GM21529 (cell line): ENCODE results near the gene LAMTOR4.
"Not testable (repeated sequence)": the region's sequence is repeated elsewhere in the genome, so short reads cannot be mapped to it uniquely, and the experiment has no call there.

Experiments used
- ATAC-seq: cut with Tn5 transposase; IDR thresholded peaks from one replicate; pipeline ENCODE4 v1.9.1; 2021; ENCODE audit not compliant: unreplicated experiment

The LAMTOR4 gene

GRCh38 chr7:100169147-100169850, 20.6 kb downstream of the LAMTOR4 start:
- ATAC-seq, result no peak

GRCh38 chr7:100170101-100170897, 21.6 kb downstream of the LAMTOR4 start:
- no peak for ATAC-seq

GRCh38 chr7:100171087-100171681, 22.5 kb downstream of the LAMTOR4 start:
- ATAC-seq, result no peak

DNA sequence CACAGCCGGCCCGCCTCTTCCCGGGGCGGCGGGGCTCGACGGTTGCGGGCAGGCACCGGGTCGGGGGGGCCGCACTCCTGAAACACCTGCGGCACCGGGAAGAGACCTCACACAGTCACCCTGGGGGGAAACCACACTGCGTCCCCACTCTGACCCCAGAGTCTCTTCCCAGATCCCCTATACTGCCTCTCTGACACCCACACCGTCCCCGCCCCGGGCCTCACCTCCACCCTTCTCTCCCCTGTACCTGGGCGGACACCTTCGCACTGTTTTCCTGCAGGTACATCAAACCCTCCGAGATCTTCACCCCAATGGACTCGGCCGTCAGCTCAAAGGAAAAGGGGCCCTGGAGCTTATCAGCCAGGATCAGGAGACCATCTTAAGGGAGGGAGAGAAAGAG, 23.1 kb downstream of the LAMTOR4 start:
- no peak for ATAC-seq

DNA sequence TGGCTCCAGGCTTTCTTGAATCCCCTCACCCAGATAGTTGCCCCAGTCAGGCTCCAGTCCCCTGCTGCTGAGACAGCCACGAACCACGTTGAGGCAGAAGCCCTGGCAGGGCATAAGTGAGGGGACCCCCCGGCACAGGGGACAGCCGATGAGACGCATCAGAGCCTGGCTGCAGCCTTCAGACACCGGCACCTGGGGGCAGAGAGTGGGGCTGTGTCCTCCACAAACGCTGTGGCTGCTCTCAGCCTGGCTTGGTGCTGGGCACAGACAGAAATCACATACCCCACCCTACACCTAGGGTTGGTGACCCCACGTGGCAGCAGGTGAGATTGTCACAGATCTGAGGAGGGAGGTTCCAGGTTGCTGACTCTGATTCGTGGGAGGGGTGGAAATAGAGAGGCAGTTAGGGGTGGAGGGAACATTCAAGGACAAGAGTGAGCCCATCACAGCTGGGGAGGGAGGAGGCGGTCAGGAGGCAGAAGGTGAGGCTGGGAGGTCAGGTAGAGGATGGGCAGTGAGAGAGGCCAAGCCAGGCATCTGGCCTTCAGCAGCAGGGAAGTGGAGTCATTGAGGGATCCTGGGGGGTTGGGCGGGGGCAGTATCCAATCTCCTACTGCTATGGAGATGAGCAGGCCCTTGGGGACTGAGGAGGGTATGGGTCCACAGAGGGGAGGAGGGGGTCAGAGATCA, 25.2 kb downstream of the LAMTOR4 start:
- ATAC-seq, result no peak

GRCh38 chr7:100174582-100174981, 25.9 kb downstream of the LAMTOR4 start:
- no peak for ATAC-seq

DNA sequence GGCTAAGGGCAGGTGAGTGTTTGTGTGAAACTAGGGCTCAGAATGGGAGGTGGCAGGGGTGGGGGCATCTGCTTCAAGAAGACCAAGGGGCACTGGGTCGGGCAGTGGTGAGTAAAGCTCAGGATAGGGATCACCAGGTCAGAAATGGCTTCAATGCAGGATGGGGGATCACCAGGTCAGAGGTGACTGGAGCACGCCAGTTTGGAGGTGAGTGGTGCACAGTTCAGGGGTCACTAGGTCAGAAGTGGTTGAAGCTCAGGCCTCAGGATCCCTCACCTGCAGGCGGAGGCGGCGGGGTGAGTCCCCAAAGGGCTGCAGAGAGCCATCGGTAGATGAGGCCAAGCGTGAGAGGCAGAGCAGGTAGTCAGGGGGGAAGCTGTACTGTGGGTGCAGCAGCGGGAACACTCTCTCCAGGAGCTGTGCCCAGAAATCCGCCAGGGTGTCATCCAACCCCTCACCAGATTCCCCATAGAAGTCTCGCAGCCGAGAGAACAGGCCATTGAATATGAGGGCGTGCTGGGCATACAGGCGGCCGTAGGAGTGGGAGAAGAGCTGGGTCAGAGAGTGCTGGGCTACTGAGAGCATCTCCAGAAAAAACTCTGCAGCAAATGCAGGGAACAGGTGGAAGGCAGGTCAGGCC, 26.7 kb downstream of the LAMTOR4 start:
- ATAC-seq, result no peak

DNA sequence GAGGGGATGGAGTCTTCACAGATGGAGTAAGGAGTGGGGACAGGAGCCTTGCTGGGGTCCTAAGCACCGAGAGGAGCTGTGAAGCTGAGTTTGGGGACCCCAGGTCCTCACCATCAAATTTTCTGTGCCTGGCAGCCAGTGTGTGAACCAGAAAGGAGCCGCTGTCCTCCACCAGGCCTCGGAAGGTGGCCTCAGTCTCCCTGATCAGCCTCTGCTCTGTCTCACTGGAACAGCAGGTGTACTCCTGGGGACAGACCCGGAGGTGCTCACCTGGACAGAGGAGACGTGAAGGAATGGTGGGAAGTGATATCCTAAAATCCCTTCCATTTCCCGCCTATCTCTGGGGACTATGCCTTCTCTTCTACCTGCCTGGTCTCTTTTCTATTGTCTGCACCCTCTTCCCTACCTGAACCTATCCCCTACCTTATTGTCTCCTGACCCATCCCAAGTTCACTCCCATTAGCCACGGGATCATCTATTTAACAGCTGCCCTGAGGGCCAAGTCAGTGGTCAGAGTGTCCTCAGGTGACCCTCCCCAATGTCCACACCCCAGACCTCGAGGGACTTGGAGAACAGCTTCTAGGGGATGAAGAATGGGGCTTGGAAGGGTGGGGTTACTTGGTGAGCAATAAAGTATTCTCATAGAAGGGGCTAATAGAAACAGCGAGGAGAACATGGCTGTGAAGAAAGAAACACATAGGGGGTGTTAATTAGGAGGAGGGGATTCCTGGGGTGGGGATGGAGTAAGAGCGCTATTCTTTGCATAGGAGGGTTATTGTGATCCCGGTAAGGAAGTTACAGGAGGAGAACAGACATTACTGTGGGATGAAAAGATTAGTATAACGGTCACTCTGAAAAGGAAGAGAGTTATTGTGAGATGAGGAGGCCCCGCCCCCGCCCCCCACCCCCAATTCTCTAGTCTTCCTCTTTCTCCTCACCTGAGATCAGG, 27.7 kb downstream of the LAMTOR4 start:
- ATAC-seq, result no peak

DNA sequence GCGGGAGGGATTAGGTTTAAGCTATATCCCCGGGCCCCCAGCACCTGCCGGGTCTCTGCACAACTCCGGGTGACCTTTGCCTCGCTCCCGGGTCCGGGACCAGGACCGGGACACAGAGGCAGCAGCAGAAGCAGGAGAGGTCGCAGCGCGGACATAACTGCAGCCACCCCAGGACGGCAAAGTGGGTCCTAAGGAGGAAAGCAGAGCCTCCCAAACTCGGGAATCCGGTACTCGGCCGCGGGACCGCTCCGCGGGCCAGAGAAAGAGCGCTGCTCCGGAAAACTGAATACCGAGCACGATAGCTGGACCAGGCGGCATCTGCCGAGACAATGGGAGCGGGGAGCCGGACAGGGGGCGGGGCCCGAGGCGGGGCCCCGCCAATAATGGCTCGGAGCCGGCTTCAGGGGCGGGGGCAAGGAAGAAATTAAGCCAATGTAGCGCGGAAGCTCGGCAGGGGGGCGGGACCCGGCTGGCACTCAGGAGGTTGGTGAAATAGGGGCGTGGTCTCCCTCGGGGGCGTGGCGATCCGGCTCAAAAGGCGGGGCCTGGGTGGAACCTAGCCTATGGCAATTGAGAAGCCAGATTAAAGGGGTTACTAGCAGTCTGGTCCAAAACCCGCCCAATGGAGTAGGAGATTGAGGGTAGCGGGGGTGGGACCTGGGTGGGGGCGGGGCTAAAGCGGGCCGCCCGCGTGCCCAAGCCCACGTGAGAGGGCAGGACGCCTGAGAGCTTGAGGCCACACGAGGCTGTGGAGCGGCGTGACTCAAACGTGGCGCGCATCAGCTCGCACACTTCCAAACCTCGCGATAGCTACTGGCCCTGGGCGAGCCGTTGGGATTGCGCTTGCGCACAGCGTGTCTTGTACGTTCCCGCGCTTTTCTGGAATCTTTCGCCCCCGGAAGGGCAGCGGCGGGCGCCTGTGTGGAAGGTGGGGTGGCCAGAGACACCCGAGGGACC, 28.6 kb downstream of the LAMTOR4 start, which contains the start of the genes GPC2 and STAG3:
Gene GPC2 (minus strand): TSS at position 337 of the 957 bp plus-strand sequence. CDS start 182 bp downstream, at position 155.
Gene STAG3 (plus strand): TSS at position 874 of the 957 bp plus-strand sequence. CDS start 2,639 bp downstream, outside the sequence.
- peak; percentile 88 for ATAC-seq

- not testable (repeated sequence) for ATAC-seq
These were observed 31.4 kb downstream of the LAMTOR4 start for GRCh38 chr7:100180084-100180483.

- ATAC-seq, result not testable (repeated sequence)
These were observed 33.9 kb downstream of the LAMTOR4 start for GRCh38 chr7:100182616-100183015.

DNA sequence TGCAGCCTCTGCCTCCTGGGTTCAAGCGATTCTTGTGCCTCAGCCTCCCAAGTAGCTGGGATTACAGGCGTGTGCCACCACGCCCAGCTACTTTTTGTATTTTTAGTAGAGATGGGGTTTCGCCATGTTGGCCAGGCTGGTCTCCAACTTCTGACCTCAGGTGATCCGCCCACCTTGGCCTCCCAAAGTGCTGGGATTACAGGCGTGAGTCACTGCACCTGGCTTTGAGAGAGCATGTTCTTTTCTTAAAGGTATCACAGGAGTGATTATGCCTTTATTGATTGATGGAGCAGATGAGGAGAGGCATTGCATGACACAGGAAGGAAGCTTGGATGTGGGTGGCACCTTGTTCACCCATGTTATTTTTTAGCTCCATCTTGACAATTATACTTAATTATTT, 34.4 kb downstream of the LAMTOR4 start:
- ATAC-seq, result not testable (repeated sequence)

DNA sequence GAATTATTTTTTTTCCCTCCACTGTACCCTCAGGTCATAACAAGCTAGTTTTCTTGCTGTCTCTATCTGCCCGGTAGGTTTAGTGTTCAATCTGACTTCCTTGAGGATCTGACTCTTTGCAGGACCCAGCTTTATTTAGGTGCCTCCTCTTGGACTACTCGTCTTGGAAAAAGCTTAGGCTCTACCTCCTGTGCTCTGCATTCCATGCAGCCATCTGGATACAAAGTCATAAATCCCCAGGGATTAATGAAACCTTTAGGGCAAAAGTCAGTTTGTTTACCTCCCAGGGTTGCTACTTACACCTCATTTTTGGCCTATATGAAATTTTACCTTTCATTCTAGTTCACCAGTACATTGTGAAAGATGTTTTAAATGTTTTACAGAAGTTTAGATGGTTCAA, 37.0 kb downstream of the LAMTOR4 start:
- no peak for ATAC-seq

- no peak for ATAC-seq
These were observed 40.3 kb downstream of the LAMTOR4 start for GRCh38 chr7:100189061-100189460.

DNA sequence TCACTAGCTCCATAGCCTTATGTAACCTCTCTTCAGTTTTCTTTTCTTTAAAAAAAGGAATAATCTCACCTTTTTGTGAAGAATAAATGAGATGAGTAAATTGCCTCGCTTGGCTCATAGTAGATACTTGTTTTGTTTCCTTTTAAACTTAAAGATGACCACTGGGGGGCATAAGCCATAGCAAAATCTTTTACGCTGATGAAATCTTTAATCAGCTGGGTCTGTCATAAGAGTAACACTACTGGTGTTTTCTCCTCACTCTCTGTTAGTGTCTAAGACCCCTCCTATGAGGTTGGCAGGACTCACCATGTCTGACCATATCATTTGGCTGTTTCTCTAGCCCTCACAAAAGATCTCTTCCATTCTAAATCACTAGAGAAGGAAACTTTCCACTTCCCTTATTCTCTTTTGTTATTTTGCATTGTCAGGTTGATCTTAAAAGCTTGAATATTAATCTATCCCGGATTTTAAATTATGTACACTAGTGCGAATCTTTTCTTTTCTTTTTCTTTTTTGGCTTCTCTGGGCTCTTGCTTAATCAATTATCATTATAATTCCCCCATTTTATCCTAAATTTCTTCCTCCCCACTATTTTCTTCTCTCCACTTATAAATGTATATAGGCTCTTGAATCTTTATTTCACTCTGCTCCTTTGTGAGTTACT, 41.5 kb downstream of the LAMTOR4 start:
- ATAC-seq, result no peak

DNA sequence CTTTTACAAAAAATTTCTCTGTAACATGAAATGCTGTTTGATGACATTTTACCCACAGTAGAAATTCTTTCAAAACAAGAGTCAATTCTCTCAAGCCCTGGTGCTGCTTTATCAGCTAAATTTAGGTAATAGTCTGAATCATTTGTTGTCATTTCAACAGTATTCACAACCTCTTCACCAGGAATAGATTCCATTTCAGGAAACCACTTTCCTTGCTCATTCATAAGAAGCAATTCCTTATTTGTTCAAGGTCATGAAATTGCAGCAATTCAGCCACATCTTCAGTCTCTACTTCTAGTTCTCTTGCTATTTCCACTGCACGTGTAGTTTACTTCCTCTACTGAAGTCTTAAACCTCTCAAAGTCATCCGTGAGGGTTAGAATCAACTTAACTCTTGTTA, 43.1 kb downstream of the LAMTOR4 start:
- ATAC-seq, result no peak

GRCh38 chr7:100192281-100192862, 43.7 kb downstream of the LAMTOR4 start:
- not testable (repeated sequence) for ATAC-seq
